HepG2 (cell line): ENCODE data around the gene FEM1B. TPM values are rescaled to one million over a fixed set of nuclear protein-coding genes. Genes with fewer than 3 reads are reported as not detected.
A peak's percentile ranks its signal among the peaks of the same experiment; 100 is the strongest.

Source experiments
- DZIP1 ChIP-seq: sonication (generic); formaldehyde crosslinking; IDR thresholded peaks from 2 replicates; pipeline ENCODE4 v1.5.0; 2020; ENCODE audit warnings: mild to moderate bottlenecking, missing genetic modification reagents
- EP300 ChIP-seq, 3 experiments: sonication (generic) in 1 of 3; formaldehyde crosslinking in 1 of 3; IDR thresholded peaks; 2 replicates each; pipeline versions ENCODE4 v1.5.1 to v1.6.1; 2011 to 2020; ENCODE audit warnings: low read depth in 2 of 3, low read length in 2 of 3, borderline replicate concordance in 1 of 3, improper control_type of control experiment in 1 of 3, mild to moderate bottlenecking in 1 of 3, missing genetic modification reagents in 1 of 3, moderate library complexity in 1 of 3
- ESRRA ChIP-seq: sonication (generic); formaldehyde crosslinking; IDR thresholded peaks from 2 replicates; pipeline ENCODE4 v1.5.1; 2020; ENCODE audit warnings: mild to moderate bottlenecking, low read depth, missing genetic modification reagents
- FOXP1 ChIP-seq, 2 experiments: fragments of 450-650 bp in 1 of 2; IDR thresholded peaks; 2 replicates each; pipeline ENCODE4 v1.6.1; 2017 to 2018; ENCODE audit warnings: antibody characterized with exemption in 1 of 2
- GMEB2 ChIP-seq: IDR thresholded peaks from 2 replicates; pipeline ENCODE4 v1.6.1; 2016; ENCODE audit warnings: missing biosample characterization, missing genetic modification reagents, low read depth
- HINFP ChIP-seq: sonication (generic); formaldehyde crosslinking; IDR thresholded peaks from 2 replicates; pipeline ENCODE4 v1.4.0; 2020; ENCODE audit warnings: low read depth, mild to moderate bottlenecking, missing genetic modification reagents
- ISX ChIP-seq: sonication (generic); formaldehyde crosslinking; conservative IDR thresholded peaks from 2 replicates; pipeline ENCODE4 v1.5.0; 2020; ENCODE audit warnings: missing genetic modification reagents
- KAT2B ChIP-seq: fragments of 150-350 bp; IDR thresholded peaks from 2 replicates; pipeline ENCODE4 v1.6.1; 2014; ENCODE audit warnings: low read depth, low read length, borderline replicate concordance
- KDM3A ChIP-seq: IDR thresholded peaks from 2 replicates; pipeline ENCODE4 v1.6.1; 2018; ENCODE audit warnings: low read depth, missing compliant biosample characterization
- MBNL3 ChIP-seq: fragments of 250-450 bp; sonication (Bioruptor Pico); conservative IDR thresholded peaks from 2 replicates; pipeline ENCODE4 v1.8.0; 2022; ENCODE audit warnings: mild to moderate bottlenecking, inconsistent platforms
- PHF5A ChIP-seq: IDR thresholded peaks from one replicate; pipeline ENCODE4 v1.6.1; 2018; ENCODE audit warnings: low read depth, missing genetic modification reagents; ENCODE audit not compliant: unreplicated experiment
- SPEN ChIP-seq: sonication (generic); formaldehyde crosslinking; IDR thresholded peaks from 2 replicates; pipeline ENCODE4 v1.5.1; 2020; ENCODE audit warnings: low read depth, mild to moderate bottlenecking, missing genetic modification reagents
- TARDBP ChIP-seq: sonication (generic); formaldehyde crosslinking; IDR thresholded peaks from 2 replicates; pipeline ENCODE4 v1.8.0; 2022; ENCODE audit warnings: mild to moderate bottlenecking, missing genetic modification reagents
- ZBTB25 ChIP-seq: IDR thresholded peaks from 2 replicates; pipeline ENCODE4 v1.6.1; 2018; ENCODE audit warnings: missing genetic modification reagents
- ZBTB26 ChIP-seq: IDR thresholded peaks from 2 replicates; pipeline ENCODE4 v1.6.1; 2016; ENCODE audit warnings: missing compliant biosample characterization, missing genetic modification reagents, borderline replicate concordance
- ZBTB49 ChIP-seq: sonication (generic); formaldehyde crosslinking; IDR thresholded peaks from 2 replicates; pipeline ENCODE4 v1.4.0; 2020; ENCODE audit warnings: missing genetic modification reagents, borderline replicate concordance
- ZNF17 ChIP-seq: sonication (generic); formaldehyde crosslinking; IDR thresholded peaks from 2 replicates; pipeline ENCODE4 v1.5.0; 2020; ENCODE audit warnings: mild to moderate bottlenecking, missing genetic modification reagents
- polyA plus RNA-seq, 8 experiments: library from polyadenylated mRNA; depleted of rRNA in 3 of 8; stranded (reverse) in 7 of 8; unstranded in 1 of 8; fragments of >200 nt; fragmentation: Illumina TruSeq in 4 of 8; extraction: Trizol in 4 of 8; gene quantifications; 2 replicates each; pipeline versions ENCODE4 v1.2.1 to v1.2.3, GENCODE V29; 2011 to 2016; ENCODE audit warnings: low read depth in 4 of 8, missing spikeins in 1 of 8, mixed read lengths in 1 of 8; ENCODE audit not compliant: insufficient read depth in 1 of 8
- total RNA-seq, 5 experiments: library from RNA; depleted of rRNA; stranded (reverse); fragments of >200 nt; fragmentation: Illumina TruSeq; extraction: Trizol; gene quantifications; 2 replicates each; pipeline ENCODE4 v1.2.3, GENCODE V29; 2016; ENCODE audit warnings: low read depth in 1 of 5

Gene FEM1B
- total and polyA plus RNA-seq, 2 of the 13 experiments (the other 11 are each of a cell fraction or from before 2014, with no cell fraction given), result 38.1 to 40.0 TPM

GRCh38 chr15:68256675-68257450 lies 20.7 kb upstream of the FEM1B start (continued):
- TF ChIP-seq GMEB2 (CRISPR knock-in tag) (no peak), ZBTB26 (CRISPR knock-in tag) (no peak), FOXP1 (IDR thresholded peaks at IDR 0.05) (no peak), FOXP1 (CRISPR knock-in tag; IDR thresholded peaks at IDR 0.05) (peak; percentile 52), KAT2B (no peak), PHF5A (CRISPR knock-in tag) (no peak), MBNL3 (CRISPR knock-in tag) (no peak), EP300 (IDR thresholded peaks at IDR 0.05; ENCODE audit: low read depth in 2 of 2, low read length in 2 of 2) (no peak), EP300 (CRISPR knock-in tag; IDR thresholded peaks at IDR 0.05; ENCODE audit: borderline replicate concordance) (no peak), ZBTB49 (CRISPR knock-in tag) (no peak), SPEN (CRISPR knock-in tag) (no peak), HINFP (CRISPR knock-in tag) (no peak), ZBTB25 (CRISPR knock-in tag) (no peak), KDM3A (peak; percentile 73; the same call in 1 of the 2 replicates), ISX (CRISPR knock-in tag) (no peak), ESRRA (CRISPR knock-in tag) (no peak), DZIP1 (CRISPR knock-in tag) (no peak), TARDBP (peak; percentile 21; the same call in 1 of the 2 replicates), ZNF17 (CRISPR knock-in tag) (no peak)
